DMS 273 (cell line): ENCODE measurements around the gene CIRBP.

ENCODE experiments used
- DNase-seq: peaks from one replicate; lab custom pipeline; 2025; ENCODE audit not compliant: unreplicated experiment; lab: John Stamatoyannopoulos, UW

The CIRBP gene

GRCh38 chr19:1230783-1231489 is 38.2 kb upstream of the CIRBP start:
- DNase-seq, result no peak

GRCh38 chr19:1231729-1232637 is 37.1 kb upstream of the CIRBP start:
- peak; percentile 75 for DNase-seq

- peak; percentile 75 for DNase-seq
These were observed 36.5 kb upstream of the CIRBP start for GRCh38 chr19:1232652-1233072.

- DNase-seq, result no peak
These were observed 35.9 kb upstream of the CIRBP start for GRCh38 chr19:1233115-1233667.

GRCh38 chr19:1234051-1234954 is 34.8 kb upstream of the CIRBP start:
- no peak for DNase-seq

GRCh38 chr19:1234955-1235380 is 34.2 kb upstream of the CIRBP start:
- DNase-seq, result no peak

GRCh38 chr19:1235625-1236538 is 33.2 kb upstream of the CIRBP start:
- DNase-seq, result peak; percentile 67

GRCh38 chr19:1236576-1236975 is 32.6 kb upstream of the CIRBP start:
- peak; percentile 83 for DNase-seq

GRCh38 chr19:1237027-1237659 is 32.0 kb upstream of the CIRBP start:
- peak; percentile 57 for DNase-seq

- peak; percentile 71 for DNase-seq
These were observed 31.3 kb upstream of the CIRBP start, which contains the start of gene CBARP for GRCh38 chr19:1237754-1238368. Gene CBARP, minus strand, starts transcription at chr19:1238005. Its CDS starts 1,905 bp downstream, at chr19:1236100.

GRCh38 chr19:1238369-1239303 is 30.5 kb upstream of the CIRBP start:
- no peak for DNase-seq

GRCh38 chr19:1239420-1239795 is 29.7 kb upstream of the CIRBP start:
- no peak for DNase-seq

GRCh38 chr19:1239796-1240737 is 29.1 kb upstream of the CIRBP start:
- peak; percentile 96 for DNase-seq

GRCh38 chr19:1240925-1241324 is 28.2 kb upstream of the CIRBP start:
- DNase-seq, result no peak

GRCh38 chr19:1241417-1242095 is 27.6 kb upstream of the CIRBP start, which contains the start of gene ATP5F1D:
Gene ATP5F1D, plus strand, starts transcription at chr19:1241751. Its CDS starts 100 bp downstream, at chr19:1241851.
- peak; percentile 98 for DNase-seq
